ENCODE results near the gene CRYZL1. TPM values are rescaled to one million over a fixed set of nuclear protein-coding genes. Genes with fewer than 3 reads are reported as not detected.

The CRYZL1 gene
- total RNA-seq, 1 donor from 2014 or later: 24.9 TPM

GRCh38 chr21:33552093-33552998 lies 89.2 kb downstream of the CRYZL1 start:
- no peaks in the 10 kb centered on the region for H3K27me3 ChIP-seq (ENCODE audit: low read depth)
- TF ChIP-seq, protein P1, sequence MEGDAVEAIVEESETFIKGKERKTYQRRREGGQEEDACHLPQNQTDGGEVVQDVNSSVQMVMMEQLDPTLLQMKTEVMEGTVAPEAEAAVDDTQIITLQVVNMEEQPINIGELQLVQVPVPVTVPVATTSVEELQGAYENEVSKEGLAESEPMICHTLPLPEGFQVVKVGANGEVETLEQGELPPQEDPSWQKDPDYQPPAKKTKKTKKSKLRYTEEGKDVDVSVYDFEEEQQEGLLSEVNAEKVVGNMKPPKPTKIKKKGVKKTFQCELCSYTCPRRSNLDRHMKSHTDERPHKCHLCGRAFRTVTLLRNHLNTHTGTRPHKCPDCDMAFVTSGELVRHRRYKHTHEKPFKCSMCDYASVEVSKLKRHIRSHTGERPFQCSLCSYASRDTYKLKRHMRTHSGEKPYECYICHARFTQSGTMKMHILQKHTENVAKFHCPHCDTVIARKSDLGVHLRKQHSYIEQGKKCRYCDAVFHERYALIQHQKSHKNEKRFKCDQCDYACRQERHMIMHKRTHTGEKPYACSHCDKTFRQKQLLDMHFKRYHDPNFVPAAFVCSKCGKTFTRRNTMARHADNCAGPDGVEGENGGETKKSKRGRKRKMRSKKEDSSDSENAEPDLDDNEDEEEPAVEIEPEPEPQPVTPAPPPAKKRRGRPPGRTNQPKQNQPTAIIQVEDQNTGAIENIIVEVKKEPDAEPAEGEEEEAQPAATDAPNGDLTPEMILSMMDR (IDR thresholded peaks at IDR 0.05; ENCODE audit: borderline replicate concordance): no peak
- no peaks in the 10 kb centered on the region for H3K9me3 ChIP-seq (replicated peaks)
- no peak for DNase-seq
- peaks cover 36% of the 10 kb centered on the region for H3K4me1 ChIP-seq
- H3K27ac ChIP-seq (replicated peaks): no peak overlapping the region
- peaks cover 98% of the 10 kb centered on the region for H3K36me3 ChIP-seq
- H3K4me3 ChIP-seq: no peak overlapping the region
- intact Hi-C loops (cut with micrococcal nuclease): no loop called here

GRCh38 chr21:33551664-33552063 lies 89.9 kb downstream of the CRYZL1 start:
- H3K4me1 ChIP-seq: peaks cover 36% of the 10 kb centered on the region
- H3K27ac ChIP-seq (replicated peaks): no peak overlapping the region
- no peaks in the 10 kb centered on the region for H3K27me3 ChIP-seq (ENCODE audit: low read depth)
- intact Hi-C loops (cut with micrococcal nuclease): no loop called here
- no peak overlapping the region for H3K4me3 ChIP-seq
- H3K36me3 ChIP-seq: peaks cover 98% of the 10 kb centered on the region
- H3K9me3 ChIP-seq (replicated peaks): no peaks in the 10 kb centered on the region
- TF ChIP-seq, protein P1 (IDR thresholded peaks at IDR 0.05; ENCODE audit: borderline replicate concordance): no peak
- no peak for DNase-seq

GRCh38 chr21:33550772-33551660 lies 90.5 kb downstream of the CRYZL1 start:
- TF ChIP-seq, protein P1 (IDR thresholded peaks at IDR 0.05; ENCODE audit: borderline replicate concordance): no peak
- Histone ChIP-seq H3K27me3 (ENCODE audit: low read depth) (no peaks in the 10 kb centered on the region), H3K27ac (replicated peaks) (no peak overlapping the region), H3K9me3 (replicated peaks) (no peaks in the 10 kb centered on the region), H3K4me3 (no peak overlapping the region), H3K4me1 (peaks cover 36% of the 10 kb centered on the region), H3K36me3 (peaks cover 97% of the 10 kb centered on the region)
- intact Hi-C loops (cut with micrococcal nuclease): no loop called here
- no peak for DNase-seq

DNA sequence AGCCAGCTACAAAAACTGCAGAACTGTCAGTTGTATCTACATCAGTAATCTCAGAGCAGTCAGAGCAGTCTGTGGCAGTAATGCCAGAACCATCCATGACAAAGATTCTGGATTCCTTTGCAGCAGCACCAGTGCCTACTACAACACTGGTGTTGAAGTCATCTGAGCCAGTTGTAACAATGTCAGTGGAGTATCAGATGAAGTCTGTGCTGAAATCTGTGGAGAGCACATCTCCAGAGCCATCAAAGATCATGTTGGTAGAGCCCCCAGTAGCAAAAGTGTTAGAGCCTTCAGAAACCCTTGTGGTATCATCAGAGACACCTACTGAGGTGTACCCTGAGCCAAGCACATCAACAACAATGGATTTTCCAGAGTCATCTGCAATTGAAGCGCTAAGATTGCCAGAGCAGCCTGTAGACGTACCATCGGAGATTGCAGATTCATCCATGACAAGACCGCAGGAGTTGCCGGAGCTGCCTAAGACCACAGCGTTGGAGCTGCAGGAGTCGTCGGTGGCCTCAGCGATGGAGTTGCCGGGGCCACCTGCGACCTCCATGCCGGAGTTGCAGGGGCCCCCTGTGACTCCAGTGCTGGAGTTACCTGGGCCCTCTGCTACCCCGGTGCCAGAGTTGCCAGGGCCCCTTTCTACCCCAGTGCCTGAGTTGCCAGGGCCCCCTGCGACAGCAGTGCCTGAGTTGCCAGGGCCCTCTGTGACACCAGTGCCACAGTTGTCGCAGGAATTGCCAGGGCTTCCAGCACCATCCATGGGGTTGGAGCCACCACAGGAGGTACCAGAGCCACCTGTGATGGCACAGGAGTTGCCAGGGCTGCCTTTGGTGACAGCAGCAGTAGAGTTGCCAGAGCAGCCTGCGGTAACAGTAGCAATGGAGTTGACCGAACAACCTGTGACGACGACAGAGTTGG lies 91.4 kb downstream of the CRYZL1 start:
- DNase-seq: no peak
- peaks cover 88% of the 10 kb centered on the region for H3K36me3 ChIP-seq

More for the DNA sequence above, 91.4 kb downstream of the CRYZL1 start:
- Histone ChIP-seq H3K27ac (replicated peaks) (no peak overlapping the region), H3K9me3 (replicated peaks) (no peaks in the 10 kb centered on the region), H3K27me3 (ENCODE audit: low read depth) (no peaks in the 10 kb centered on the region), H3K4me1 (peaks cover 36% of the 10 kb centered on the region), H3K4me3 (no peak overlapping the region)
- TF ChIP-seq, protein P1 (IDR thresholded peaks at IDR 0.05; ENCODE audit: borderline replicate concordance): no peak
- intact Hi-C loops (cut with micrococcal nuclease): no loop called here
